ENCODE data around the gene IKZF4. TPM values are rescaled to one million over a fixed set of nuclear protein-coding genes. Genes with fewer than 3 reads are reported as not detected.

Gene IKZF4
- total and polyA plus RNA-seq, 2 experiments from 2014 or later = 4.6 to 9.0 TPM

- Mint-ChIP-seq H3K27me3 (ENCODE audit: insufficient read depth, low read depth, poor library complexity) (no peaks in the 10 kb centered on the region), H3K36me3 (ENCODE audit: low read depth) (peaks cover 26% of the 10 kb centered on the region), H3K27ac (no peak overlapping the region), H3K4me3 (no peak overlapping the region), H3K4me1 (peaks cover 8% of the 10 kb centered on the region), H3K9me3 (no peaks in the 10 kb centered on the region)
- ATAC-seq (peak; percentile 59), DNase-seq (ENCODE audit: low spot score) (peak; percentile 79)
- Histone ChIP-seq H3K79me2 (replicated peaks; ENCODE audit: insufficient read depth) (peaks cover 48% of the 10 kb centered on the region), H2AFZ (peak overlapping the region; percentile 1), H3K4me2 (peak overlapping the region; percentile 79), H3K27me3 (ENCODE audit: insufficient read depth) (no peaks in the 10 kb centered on the region), H3F3A (replicated peaks; ENCODE audit: low read depth) (no peaks in the 10 kb centered on the region; the same call in 1 of the 2 replicates), H3K9me2 (ENCODE audit: insufficient read depth) (no peaks in the 10 kb centered on the region), H3K27ac (ENCODE audit: low read depth) (peak overlapping the region; percentile 81), H3K4me3 (peak overlapping the region; percentile 62), H3K4me1 (ENCODE audit: insufficient read depth) (peaks cover 8% of the 10 kb centered on the region), H4K20me1 (replicated peaks; ENCODE audit: insufficient read depth) (peaks cover 15% of the 10 kb centered on the region), H3K36me3 (ENCODE audit: insufficient read depth) (no peaks in the 10 kb centered on the region)
- TF ChIP-seq CTCF (conservative IDR thresholded peaks at IDR 0.05; ENCODE audit: low read depth in 2 of 2) (no peak), CREB1 (CRISPR knock-in tag; IDR thresholded peaks at IDR 0.05; ENCODE audit: low read depth) (no peak), ZNF331 (CRISPR knock-in tag; IDR thresholded peaks at IDR 0.05; ENCODE audit: low read depth) (no peak), ZNF114 (CRISPR knock-in tag; IDR thresholded peaks at IDR 0.05) (no peak), EZH2phosphoT487 (IDR thresholded peaks at IDR 0.05; ENCODE audit: unreplicated experiment) (no peak), ZNF462 (CRISPR knock-in tag; IDR thresholded peaks at IDR 0.05) (no peak), JUNB (IDR thresholded peaks at IDR 0.05; ENCODE audit: unreplicated experiment) (no peak), REST (IDR thresholded peaks at IDR 0.05; ENCODE audit: unreplicated experiment) (no peak), POLR2AphosphoS5 (IDR thresholded peaks at IDR 0.05; ENCODE audit: low read depth) (no peak), STAT1 (IDR thresholded peaks at IDR 0.05; ENCODE audit: unreplicated experiment) (no peak), EZH2 (IDR thresholded peaks at IDR 0.05; ENCODE audit: low read depth, unreplicated experiment) (no peak), ETS1 (IDR thresholded peaks at IDR 0.05) (no peak), NANOG (IDR thresholded peaks at IDR 0.05; ENCODE audit: borderline replicate concordance) (no peak)
Measured at GRCh38 chr12:55974308-55974730, 46.5 kb upstream of the IKZF4 start.
